HepG2 (cell line): ENCODE data around the gene PRCD.

Experiments used
- CREBL2 ChIP-seq: sonication (generic); formaldehyde crosslinking; IDR thresholded peaks from 2 replicates; pipeline ENCODE4 v1.8.1; 2023; ENCODE audit warnings: missing genetic modification reagents, mild to moderate bottlenecking, borderline replicate concordance
- SUZ12 ChIP-seq: fragments of 150-350 bp; IDR thresholded peaks from 2 replicates; pipeline ENCODE4 v1.6.1; 2014; ENCODE audit warnings: low read depth, low read length

GRCh38 chr17:76567634-76568432, 28.0 kb downstream of the PRCD start:
- TF ChIP-seq SUZ12: no peak
- no peak for TF ChIP-seq CREBL2
